Endothelial cell of umbilical vein (primary cell): ENCODE measurements around the gene DNAH1.

Experiments used
- EZH2 ChIP-seq: IDR thresholded peaks from 2 replicates; pipeline ENCODE4 v1.6.1; 2012; ENCODE audit warnings: borderline replicate concordance, low read depth, mild to moderate bottlenecking, moderate library complexity, low read length, inconsistent platforms; ENCODE audit not compliant: severe bottlenecking
- MYC ChIP-seq: IDR thresholded peaks from one replicate; pipeline ENCODE4 v1.6.1; 2011; ENCODE audit warnings: mild to moderate bottlenecking, low read depth, low read length
- POLR2A ChIP-seq: IDR thresholded peaks from 2 replicates; pipeline ENCODE4 v1.6.1; 2012; ENCODE audit warnings: low read depth, mild to moderate bottlenecking, control low read depth, low read length
- POLR2AphosphoS5 ChIP-seq: IDR thresholded peaks from 2 replicates; pipeline ENCODE4 v1.6.1; 2012; ENCODE audit warnings: low read depth, mild to moderate bottlenecking, control low read depth, low read length, moderate library complexity; ENCODE audit not compliant: insufficient read depth
- TF ChIP-seq, protein P1 (sequence below), 2 donors: IDR thresholded peaks; 1 replicate in 1 of 2; 2 replicates in 1 of 2; pipeline ENCODE4 v1.5.1; 2011; ENCODE audit warnings: low read length in 2 of 2, mild to moderate bottlenecking in 2 of 2, moderate library complexity in 2 of 2, control low read depth in 1 of 2, inconsistent platforms in 1 of 2, low read depth in 1 of 2; ENCODE audit not compliant: insufficient read depth in 1 of 2; ENCODE audit errors: extremely low read depth in 1 of 2

DNA sequence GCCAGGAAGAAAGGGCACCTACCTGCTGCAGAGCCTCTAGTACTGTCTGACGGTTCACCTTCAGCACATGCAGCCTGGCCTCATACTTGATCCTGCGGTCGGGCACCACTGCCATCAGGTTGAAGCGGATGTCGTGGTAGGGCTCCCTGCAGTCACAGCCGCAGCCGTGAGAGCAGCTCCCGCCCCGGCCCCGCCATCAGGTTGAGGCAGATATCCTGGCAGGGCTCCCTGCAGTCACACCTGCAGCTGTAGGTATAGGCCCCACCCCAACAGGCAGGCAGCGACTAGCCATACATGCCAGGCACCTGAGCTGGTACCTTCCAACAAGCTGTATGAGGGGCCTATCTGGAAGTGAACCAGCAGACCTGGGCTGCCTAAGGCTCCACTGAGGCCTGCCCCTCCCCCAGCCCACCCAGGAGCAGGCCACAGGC, 90.1 kb downstream of the DNAH1 start:
- TF ChIP-seq POLR2A (no peak), EZH2 (no peak), POLR2AphosphoS5 (no peak), MYC (no peak)
- TF ChIP-seq, protein P1, sequence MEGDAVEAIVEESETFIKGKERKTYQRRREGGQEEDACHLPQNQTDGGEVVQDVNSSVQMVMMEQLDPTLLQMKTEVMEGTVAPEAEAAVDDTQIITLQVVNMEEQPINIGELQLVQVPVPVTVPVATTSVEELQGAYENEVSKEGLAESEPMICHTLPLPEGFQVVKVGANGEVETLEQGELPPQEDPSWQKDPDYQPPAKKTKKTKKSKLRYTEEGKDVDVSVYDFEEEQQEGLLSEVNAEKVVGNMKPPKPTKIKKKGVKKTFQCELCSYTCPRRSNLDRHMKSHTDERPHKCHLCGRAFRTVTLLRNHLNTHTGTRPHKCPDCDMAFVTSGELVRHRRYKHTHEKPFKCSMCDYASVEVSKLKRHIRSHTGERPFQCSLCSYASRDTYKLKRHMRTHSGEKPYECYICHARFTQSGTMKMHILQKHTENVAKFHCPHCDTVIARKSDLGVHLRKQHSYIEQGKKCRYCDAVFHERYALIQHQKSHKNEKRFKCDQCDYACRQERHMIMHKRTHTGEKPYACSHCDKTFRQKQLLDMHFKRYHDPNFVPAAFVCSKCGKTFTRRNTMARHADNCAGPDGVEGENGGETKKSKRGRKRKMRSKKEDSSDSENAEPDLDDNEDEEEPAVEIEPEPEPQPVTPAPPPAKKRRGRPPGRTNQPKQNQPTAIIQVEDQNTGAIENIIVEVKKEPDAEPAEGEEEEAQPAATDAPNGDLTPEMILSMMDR (IDR thresholded peaks at IDR 0.05; ENCODE audit: extremely low read depth in 1 of 2, insufficient read depth in 1 of 2, low read depth in 1 of 2, low read length in 2 of 2): no peak
